ENCODE data around the gene SFI1. TPM values are rescaled to one million over a fixed set of nuclear protein-coding genes. Genes with fewer than 3 reads are reported as not detected.

SFI1 gene
- total and polyA plus RNA-seq, 11 donors = 2.2 to 18.3 (median 6.4) TPM

GRCh38 chr22:31465307-31465706 lies 31.0 kb upstream of the SFI1 start:
- Histone ChIP-seq H3K36me3 (peaks cover 2 to 97% (median 85%) of the 10 kb centered on the region in 9 donors), H3K4me1 (no peaks in the 10 kb centered on the region), H3K27me3 (no peaks in the 10 kb centered on the region), H3K4me3 (no peak overlapping the region), H3K9me3 (no peaks in the 10 kb centered on the region), H3K27ac (no peak overlapping the region)
- no peak for TF ChIP-seq POLR2A (IDR thresholded peaks at IDR 0.05)
- no peak for TF ChIP-seq CTCF (IDR thresholded peaks at IDR 0.05)
- intact Hi-C loops (cut with DNase I) = no loop called here
- no peak for DNase-seq
- 79 to 87% (median 84%) methylated on average over 2 of the region's 2 CpGs for WGBS, 4 donors
- ATAC-seq = no peak

DNA sequence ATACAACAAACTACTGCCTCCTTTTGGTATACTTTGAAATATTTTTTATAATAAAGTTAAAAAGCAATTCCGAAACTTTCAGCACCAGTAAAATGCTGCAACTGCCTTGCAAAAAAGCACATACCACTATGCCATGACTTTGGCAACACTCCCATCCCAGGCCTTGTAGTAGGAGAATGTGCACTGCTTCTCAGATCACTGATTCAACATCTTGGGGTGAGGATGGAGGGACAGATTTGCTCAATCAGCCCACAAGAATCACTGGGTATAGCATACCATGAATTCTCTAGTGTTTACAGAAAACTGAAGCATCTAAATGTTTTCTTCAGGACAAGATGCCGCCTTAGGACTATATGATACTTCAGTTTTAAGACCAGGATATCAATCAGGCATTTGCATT lies 21.6 kb upstream of the SFI1 start:
- Histone ChIP-seq H3K4me1 (peaks cover 0 to 15% (median 0%) of the 10 kb centered on the region in 12 donors), H3K27ac (no peak overlapping the region), H3K36me3 (peaks cover 0 to 56% (median 46%) of the 10 kb centered on the region in 9 donors), H3K4me3 (no peak overlapping the region), H3K9me3 (no peaks in the 10 kb centered on the region), H3K27me3 (no peaks in the 10 kb centered on the region)
- DNase-seq = no peak
- intact Hi-C loops (cut with DNase I) = no loop called here
- no peak for TF ChIP-seq POLR2A (IDR thresholded peaks at IDR 0.05)
- no peak for TF ChIP-seq CTCF (IDR thresholded peaks at IDR 0.05)
- no peak for ATAC-seq
- WGBS, 4 donors = 87 to 98% (median 93%) methylated on average over 2 of the region's 2 CpGs

DNA sequence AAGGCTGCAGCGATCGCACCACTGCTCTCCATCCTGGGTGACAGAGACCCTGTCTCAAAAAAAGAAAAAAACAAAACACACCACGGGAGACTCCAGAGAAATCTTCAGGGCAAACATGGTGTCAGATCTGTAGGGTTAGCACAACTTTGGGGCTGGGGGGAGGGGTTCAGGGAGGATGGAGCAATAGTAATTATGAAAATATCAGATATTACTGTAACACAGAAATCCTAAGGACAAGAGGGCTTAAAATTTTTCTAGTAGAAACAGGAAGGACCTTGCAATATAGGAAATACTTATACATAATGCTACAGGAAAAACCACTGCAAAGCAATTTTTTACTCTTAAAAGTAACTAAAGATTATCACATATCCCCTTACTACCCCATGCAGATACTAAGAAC lies 20.5 kb upstream of the SFI1 start:
- no peaks in the 10 kb centered on the region for H3K9me3 ChIP-seq
- no peak overlapping the region for H3K4me3 ChIP-seq
- WGBS, 4 donors = 89 to 95% (median 92%) methylated on average over 3 of the region's 3 CpGs
- peaks cover 0 to 56% (median 47%) of the 10 kb centered on the region in 9 donors for H3K36me3 ChIP-seq
- no peak for DNase-seq
- intact Hi-C loops (cut with DNase I) = no loop called here
- H3K27ac ChIP-seq = no peak overlapping the region
- TF ChIP-seq POLR2A (IDR thresholded peaks at IDR 0.05) (no peak), CTCF (IDR thresholded peaks at IDR 0.05) (no peak)
- no peak for ATAC-seq
- H3K4me1 ChIP-seq = peaks cover 0 to 15% (median 0%) of the 10 kb centered on the region in 12 donors
- H3K27me3 ChIP-seq = no peaks in the 10 kb centered on the region

DNA sequence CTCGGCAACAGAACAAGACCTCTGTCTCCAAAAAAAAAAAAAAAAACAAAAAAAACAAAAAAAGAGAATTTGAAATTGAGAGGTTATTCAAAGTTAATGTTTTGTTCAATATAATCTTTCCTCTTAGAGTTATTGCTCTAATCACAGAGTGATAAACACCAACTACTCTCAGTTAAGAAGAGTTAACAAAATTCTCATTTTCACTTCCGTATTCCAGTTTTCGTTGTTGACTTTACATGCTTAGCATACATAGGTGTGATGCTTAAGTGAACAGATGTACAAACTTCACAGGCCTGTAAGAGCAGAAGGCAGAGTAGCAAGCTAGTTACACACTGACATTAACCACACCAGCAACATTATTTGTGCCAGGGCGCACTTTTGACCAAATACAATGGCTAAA lies 19.0 kb upstream of the SFI1 start:
- no peak overlapping the region for H3K27ac ChIP-seq
- no peak for ATAC-seq
- 88 to 95% (median 93%) methylated on average over 4 of the region's 4 CpGs for WGBS, 4 donors
- no peaks in the 10 kb centered on the region for H3K27me3 ChIP-seq
- no peak for DNase-seq
- intact Hi-C loops (cut with DNase I) = no loop called here
- no peak overlapping the region for H3K4me3 ChIP-seq
- H3K9me3 ChIP-seq = no peaks in the 10 kb centered on the region
- H3K36me3 ChIP-seq = peaks cover 0 to 61% (median 53%) of the 10 kb centered on the region in 9 donors
- H3K4me1 ChIP-seq = peaks cover 0 to 15% (median 0%) of the 10 kb centered on the region in 12 donors
- no peak for TF ChIP-seq CTCF (IDR thresholded peaks at IDR 0.05)
- no peak for TF ChIP-seq POLR2A (IDR thresholded peaks at IDR 0.05)

Measured in heart left ventricle (tissue), 16 donors.